T-helper 22 cell (primary cell): ENCODE data around the gene ETFDH.
"Not testable (repeated sequence)": the region's sequence is repeated elsewhere in the genome, so short reads cannot be mapped to it uniquely, and the experiment has no call there.

Source experiments
- DNase-seq: peaks from one replicate; pipeline ENCODE4 v3.0.0-alpha.2; 2020; ENCODE audit warnings: low read depth

The ETFDH gene

GRCh38 chr4:158755819-158756218 lies 83.7 kb downstream of the ETFDH start:
- not testable (repeated sequence) for DNase-seq

- DNase-seq: no peak
Measured at GRCh38 chr4:158756588-158756987, 84.5 kb downstream of the ETFDH start.

GRCh38 chr4:158758142-158758541 lies 86.0 kb downstream of the ETFDH start:
- no peak for DNase-seq

GRCh38 chr4:158758703-158759102 lies 86.6 kb downstream of the ETFDH start:
- DNase-seq: no peak
